Anterior cingulate cortex (tissue), 58 donors: ENCODE data around the gene IFNA10.
"Not testable (repeated sequence)": the region's sequence is repeated elsewhere in the genome, so short reads cannot be mapped to it uniquely, and the experiment has no call there.

Experiments used
- DNase-seq, 58 donors: peaks; one replicate each; lab custom pipeline; 2025; lab: John Stamatoyannopoulos, UW

IFNA10 gene

DNA sequence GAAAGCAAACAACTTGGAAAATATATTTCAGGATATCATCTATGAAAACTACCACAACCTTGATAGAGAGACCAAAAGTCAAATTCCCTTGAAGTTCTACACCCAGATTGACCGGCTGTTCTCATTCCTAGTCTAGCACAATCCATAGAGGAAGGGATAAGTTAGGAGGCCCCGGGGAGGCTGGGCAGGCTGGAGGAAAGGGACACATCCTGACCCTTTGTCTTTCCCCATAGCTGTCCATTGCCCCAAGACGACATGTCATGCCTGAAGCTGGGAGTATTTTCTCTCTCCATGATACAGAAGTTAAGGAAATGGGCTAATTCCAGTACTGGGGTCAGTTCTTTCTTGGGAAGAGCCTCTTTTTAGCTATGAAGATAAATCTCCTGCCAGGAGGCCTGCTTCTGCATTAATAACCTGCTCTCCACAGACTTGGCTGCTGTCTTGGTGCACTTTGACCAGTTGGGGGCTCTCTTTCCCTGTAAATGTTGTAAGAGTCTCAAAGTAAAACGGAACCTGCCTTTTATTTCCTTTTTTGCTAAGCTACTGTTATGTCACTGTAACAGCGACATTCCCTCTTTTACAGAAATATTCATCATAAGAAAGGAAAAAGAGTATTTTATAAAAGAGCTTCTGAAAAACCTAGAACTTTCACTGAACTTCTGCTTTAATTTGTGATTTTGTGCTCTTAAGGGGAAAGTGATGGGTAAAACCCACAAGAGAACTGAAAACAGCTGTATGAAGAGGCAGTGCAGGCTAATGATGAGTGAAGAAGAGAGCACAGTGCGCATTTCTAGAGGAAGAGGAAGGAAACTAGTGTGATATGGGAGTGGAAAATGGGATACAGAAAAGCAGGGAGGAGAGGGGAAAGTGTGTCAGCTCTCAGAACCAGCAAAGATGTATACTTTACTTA lies 11.8 kb downstream of the IFNA10 start:
- peak in 5 of 58 donors; percentile 1 to 25 (median 4) for DNase-seq

DNA sequence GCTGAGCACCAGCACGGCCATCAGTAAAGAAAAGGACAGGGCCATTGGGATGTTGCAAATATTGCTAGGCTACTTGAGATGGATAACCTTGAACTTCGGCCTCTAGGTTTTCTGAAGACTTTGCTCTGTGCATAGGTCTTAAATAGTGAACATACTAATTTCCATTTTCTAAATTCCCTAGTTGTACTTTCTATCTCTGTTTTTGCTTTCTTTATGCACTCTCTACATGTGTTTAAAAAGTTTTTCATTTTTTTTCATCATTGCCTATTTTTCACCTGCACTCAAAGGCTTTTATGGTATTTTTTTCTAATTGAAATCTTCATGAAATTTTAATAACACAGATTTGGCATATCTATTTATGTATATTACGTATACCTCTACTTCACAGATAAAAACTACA lies 19.5 kb downstream of the IFNA10 start, which contains the start of gene IFNA4:
Gene IFNA4 (minus strand): TSS at position 101 of the 400 bp plus-strand sequence. CDS start 56 bp downstream, at position 45.
- DNase-seq, result not testable (repeated sequence)

DNA sequence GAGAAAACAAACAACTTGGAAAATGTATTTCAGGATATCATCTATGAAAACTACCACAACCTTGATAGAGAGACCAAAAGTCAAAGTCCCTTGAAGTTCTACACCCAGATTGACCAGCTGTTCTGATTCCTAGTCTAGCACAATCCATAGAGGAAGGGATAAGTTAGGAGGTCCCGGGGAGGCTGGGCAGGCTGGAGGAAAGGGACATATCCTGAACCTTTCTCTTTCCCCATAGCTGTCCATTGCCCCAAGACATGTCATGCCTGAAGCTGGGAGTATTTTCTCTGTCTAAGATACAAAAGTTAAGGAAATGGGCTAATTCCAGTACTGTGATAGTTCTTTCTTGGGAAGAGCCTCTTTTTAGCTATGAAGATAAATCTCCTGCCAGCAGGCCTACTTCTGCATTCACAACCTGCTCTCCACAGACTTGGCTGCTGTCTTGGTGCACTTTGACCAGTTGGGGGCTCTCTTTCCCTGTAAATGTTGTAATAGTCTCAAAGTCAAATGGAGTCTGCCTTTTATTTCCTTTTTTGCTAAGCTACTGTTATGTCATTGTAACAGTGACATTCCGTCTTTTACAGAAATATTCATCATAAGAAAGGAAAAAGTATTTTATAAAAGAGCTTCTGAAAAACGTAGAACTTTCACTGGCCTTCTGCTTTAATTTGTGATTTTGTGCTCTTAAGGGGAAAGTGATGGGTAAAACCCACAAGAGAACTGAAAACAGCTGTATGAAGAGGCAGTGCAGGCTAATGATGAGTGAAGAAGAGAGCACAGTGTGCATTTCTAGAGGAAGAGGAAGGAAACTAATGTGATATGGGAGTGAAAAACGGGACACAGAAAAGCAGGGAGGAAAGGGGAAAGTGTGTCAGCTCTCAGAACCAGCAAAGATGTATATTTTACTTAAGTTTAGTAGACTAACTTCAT lies 23.9 kb downstream of the IFNA10 start:
- DNase-seq, result peak in 1 of 58 donors; percentile 2

DNA sequence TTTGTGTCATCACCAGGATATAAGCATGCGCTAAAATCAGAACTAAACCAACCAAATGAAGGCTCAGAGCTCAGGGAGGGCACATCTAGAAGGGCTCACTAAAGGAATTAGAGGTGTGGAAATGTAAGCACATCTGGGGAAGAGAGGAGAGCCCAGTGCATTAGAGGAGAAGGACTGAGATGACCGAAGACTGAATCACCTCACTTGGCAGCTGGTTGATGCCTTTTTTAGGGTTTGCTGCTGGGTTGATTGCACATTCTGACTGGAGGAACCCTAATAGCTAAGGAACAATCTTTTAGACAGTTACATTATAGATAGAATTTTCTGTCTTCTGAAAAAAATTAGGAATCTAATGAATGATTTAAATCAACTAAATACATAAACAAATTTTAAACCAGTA lies 32.3 kb downstream of the IFNA10 start:
- DNase-seq, result no peak

DNA sequence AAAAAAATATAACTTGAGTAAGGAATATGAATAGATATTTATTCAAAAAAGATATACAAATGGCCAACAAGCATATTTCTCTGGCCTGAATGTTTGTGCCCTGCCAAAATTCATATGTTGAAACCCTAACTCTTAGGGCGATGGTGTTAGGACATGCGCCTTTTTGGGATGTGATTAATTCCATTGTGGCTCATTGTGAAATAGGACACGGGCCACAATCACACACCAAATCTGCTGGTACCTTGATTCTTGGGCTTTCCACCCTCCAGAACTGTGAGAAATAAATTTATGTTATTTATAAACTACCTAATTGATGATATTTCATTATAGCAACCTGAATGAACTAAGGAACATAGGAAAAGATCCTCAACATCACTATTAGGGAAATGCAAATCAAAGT lies 34.8 kb downstream of the IFNA10 start:
- no peak for DNase-seq

DNA sequence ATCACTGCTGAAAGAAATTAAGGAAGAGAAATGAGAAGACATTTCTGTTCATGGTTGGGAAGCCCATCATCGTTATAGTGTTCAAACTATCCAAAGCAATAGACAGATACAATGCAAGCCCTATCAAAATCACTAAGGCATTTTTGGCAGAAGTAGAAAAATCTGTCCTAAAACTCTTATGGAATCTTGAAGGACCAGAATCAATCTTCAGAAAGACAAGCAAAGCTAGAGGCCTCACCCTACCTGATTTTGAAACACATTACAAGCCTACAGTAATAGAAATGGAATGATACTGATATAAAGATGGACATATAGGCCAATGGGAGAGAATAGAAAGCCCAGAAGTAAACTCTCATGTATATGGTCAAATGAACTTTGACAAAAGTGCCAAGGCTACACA lies 35.6 kb downstream of the IFNA10 start:
- DNase-seq, result no peak

DNA sequence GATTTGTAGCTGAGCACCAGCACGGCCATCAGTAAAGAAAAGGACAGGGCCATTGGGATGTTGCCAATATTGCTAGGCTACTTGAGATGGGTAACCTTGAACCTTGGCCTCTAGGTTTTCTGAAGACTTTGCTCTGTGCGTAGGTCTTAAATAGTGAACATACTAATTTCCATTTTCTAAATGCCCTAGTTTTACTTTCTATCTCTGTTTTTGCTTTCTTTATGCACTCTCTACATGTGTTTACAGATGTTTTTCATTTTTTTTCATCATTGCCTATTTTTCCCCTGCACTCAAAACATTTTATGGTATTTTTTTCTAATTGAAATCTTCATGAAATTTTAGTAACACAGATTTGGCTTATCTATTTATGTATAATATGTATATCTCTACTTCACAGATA lies 40.4 kb downstream of the IFNA10 start, which contains the start of gene IFNA21:
Gene IFNA21 (minus strand): TSS at position 101 of the 400 bp plus-strand sequence. CDS start 48 bp downstream, at position 53.
- not testable (repeated sequence) for DNase-seq

DNA sequence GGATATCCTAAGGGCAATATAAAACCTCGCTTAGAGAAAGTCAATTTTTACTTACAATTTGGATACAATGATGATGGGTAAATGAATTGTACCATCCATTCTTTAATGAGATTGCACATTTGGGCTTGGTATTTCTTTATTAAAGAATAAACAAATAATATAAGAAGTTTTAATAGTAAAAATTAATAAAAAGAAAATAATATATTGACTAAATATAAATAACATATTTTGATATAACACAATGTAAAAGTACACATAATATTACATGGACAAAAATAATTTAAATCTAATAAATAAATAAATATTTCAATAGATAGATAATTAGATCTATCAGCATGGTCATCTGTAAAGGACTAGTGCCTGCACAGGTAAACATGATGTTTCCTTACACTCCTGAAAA lies 41.4 kb downstream of the IFNA10 start:
- DNase-seq, result no peak

DNA sequence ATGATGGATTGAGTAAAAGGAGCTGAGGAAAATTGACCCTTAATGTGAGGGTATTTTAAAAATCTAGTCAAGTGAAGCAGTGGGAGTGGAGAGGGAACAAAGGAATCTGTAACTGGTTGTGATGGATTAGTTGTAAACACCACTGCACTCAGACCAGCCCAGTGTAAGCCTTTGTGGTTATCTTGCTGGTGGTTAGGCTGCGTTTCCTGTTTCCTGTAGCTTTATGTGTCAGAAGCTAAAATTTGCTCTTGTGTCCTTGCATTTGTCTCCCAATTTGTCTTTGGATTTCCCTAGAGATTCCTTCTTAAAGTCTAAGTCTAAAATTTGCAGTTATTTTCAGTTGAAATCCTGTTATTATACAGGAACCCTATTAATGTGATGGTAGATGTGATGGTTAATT lies 46.8 kb downstream of the IFNA10 start:
- no peak for DNase-seq
